Kidney (tissue), 14 donors: ENCODE measurements around the gene NBAS. TPM values are rescaled to one million over a fixed set of nuclear protein-coding genes. Genes with fewer than 3 reads are reported as not detected.

Experiments used
- DNase-seq, 5 donors: peaks; one replicate each; pipeline ENCODE4 v3.0.0-alpha.2; 2013 to 2020
- FAIRE-seq: peaks from 2 replicates; lab custom pipeline; 2012; peaks lifted over from hg19 to GRCh38; lab: Jason Lieb, UNC
- H3K27ac ChIP-seq, 2 donors: one replicate each; pipeline ENCODE4 v1.7.0; 2013; ENCODE audit warnings: low read depth in 2 of 2, low read length in 2 of 2, inconsistent platforms in 1 of 2
- H3K27me3 ChIP-seq: one replicate; pipeline ENCODE4 v1.7.1; 2013; ENCODE audit warnings: low read length, inconsistent platforms; ENCODE audit not compliant: control insufficient read depth, insufficient read depth
- H3K36me3 ChIP-seq, 3 donors: one replicate each; pipeline versions ENCODE4 v1.7.0 to v1.7.1; 2013; ENCODE audit warnings: low read length in 3 of 3, control low read depth in 1 of 3, inconsistent platforms in 1 of 3; ENCODE audit not compliant: insufficient read depth in 3 of 3, control insufficient read depth in 2 of 3
- H3K4me1 ChIP-seq, 3 donors: one replicate each; pipeline versions ENCODE4 v1.7.0 to v1.7.1; 2013; ENCODE audit warnings: low read length in 3 of 3, inconsistent platforms in 1 of 3, low read depth in 1 of 3; ENCODE audit not compliant: control insufficient read depth in 2 of 3, insufficient read depth in 2 of 3
- H3K4me3 ChIP-seq, 3 donors: one replicate each; pipeline versions ENCODE4 v1.7.0 to v1.8.1; 2013; ENCODE audit warnings: low read length in 3 of 3, control low read depth in 1 of 3, inconsistent platforms in 1 of 3
- H3K9ac ChIP-seq, 3 donors: one replicate each; pipeline versions ENCODE4 v1.7.0 to v1.7.1; 2013; ENCODE audit warnings: low read length in 3 of 3, control low read depth in 1 of 3, inconsistent platforms in 1 of 3
- H3K9me3 ChIP-seq, 3 donors: one replicate each; pipeline versions ENCODE4 v1.7.0 to v1.7.1; 2013; ENCODE audit warnings: low read length in 3 of 3, control low read depth in 1 of 3, inconsistent platforms in 1 of 3; ENCODE audit not compliant: control insufficient read depth in 2 of 3, insufficient read depth in 1 of 3
- CTCF ChIP-seq: IDR thresholded peaks from 3 replicates; pipeline ENCODE4 v1.5.1; 2012; ENCODE audit warnings: mild to moderate bottlenecking, moderate library complexity, borderline replicate concordance; ENCODE audit not compliant: insufficient read depth; ENCODE audit errors: extremely low read depth
- intact Hi-C: fragments of 100-400 bp; cut with DNase I; formaldehyde crosslinking; loops from one replicate; pipeline ENCODE4 v1.11.1; 2022
- polyA plus RNA-seq: library from polyadenylated mRNA; stranded (reverse); fragments of 350-450 nt; fragmentation: Illumina TruSeq; extraction: RNeasy Lipid Tissue Mini Kit (QIAGEN cat#74804); gene quantifications from one replicate; pipeline ENCODE4 v1.2.3, GENCODE V29; 2014; ENCODE audit warnings: low read depth, low replicate concordance; ENCODE audit not compliant: insufficient read depth
- total RNA-seq: library from RNA; stranded (reverse); fragmentation: NEBNext Ultra II Directional; extraction: Animal tissue kit (Norgen Biotek cat#: 25700); gene quantifications from one replicate; pipeline ENCODE4 v1.2.1, GENCODE V29; 2021
- donor health status: control.
- donor health status: control.
- donor health status: control.
- donor health status: control.
- donor health status: control.
- donor health status: DM: yes; HTN: yes; CAD: no.
- donor health status: Normal renal cell carcinoma (clear cell type).

NBAS gene
- total and polyA plus RNA-seq, 2 donors from 2014 or later: 40.8 to 44.2 TPM

GRCh38 chr2:15596350-15596749 is 35.2 kb upstream of the NBAS start:
- H3K4me3 ChIP-seq: no peak overlapping the region
- H3K4me1 ChIP-seq: peaks cover 0 to 10% (median 2%) of the 10 kb centered on the region in 3 donors
- FAIRE-seq (no peak), DNase-seq (no peak)
- no peak overlapping the region for H3K27ac ChIP-seq
- no peaks in the 10 kb centered on the region for H3K27me3 ChIP-seq
- no peaks in the 10 kb centered on the region for H3K9me3 ChIP-seq
- H3K9ac ChIP-seq: no peak overlapping the region
- intact Hi-C loops: no loop called here
- H3K36me3 ChIP-seq: peaks cover 13 to 38% (median 26%) of the 10 kb centered on the region in 3 donors
- no peak for TF ChIP-seq CTCF

GRCh38 chr2:15595936-15596335 is 34.8 kb upstream of the NBAS start:
- intact Hi-C loops: no loop called here
- Histone ChIP-seq H3K36me3 (peaks cover 11 to 34% (median 23%) of the 10 kb centered on the region in 3 donors), H3K27ac (no peak overlapping the region), H3K4me3 (no peak overlapping the region), H3K4me1 (peaks cover 0 to 10% (median 2%) of the 10 kb centered on the region in 3 donors), H3K9ac (no peak overlapping the region), H3K9me3 (no peaks in the 10 kb centered on the region), H3K27me3 (no peaks in the 10 kb centered on the region)
- DNase-seq: no peak
- FAIRE-seq: no peak
- TF ChIP-seq CTCF: no peak

GRCh38 chr2:15595342-15595905 is 34.3 kb upstream of the NBAS start:
- Histone ChIP-seq H3K27ac (no peak overlapping the region), H3K9me3 (no peaks in the 10 kb centered on the region), H3K4me1 (peaks cover 0 to 10% (median 2%) of the 10 kb centered on the region in 3 donors), H3K27me3 (no peaks in the 10 kb centered on the region), H3K9ac (no peak overlapping the region), H3K4me3 (no peak overlapping the region), H3K36me3 (peaks cover 11 to 30% (median 21%) of the 10 kb centered on the region in 3 donors)
- no peak for FAIRE-seq
- DNase-seq: no peak
- intact Hi-C loops: no loop called here
- no peak for TF ChIP-seq CTCF
